Lung (tissue), 16 donors: Measurements from ENCODE around the gene ACOT12. TPM values are rescaled to one million over a fixed set of nuclear protein-coding genes. Genes with fewer than 3 reads are reported as not detected.

Source experiments
- ATAC-seq: fragments of 200-7000 bp; cut with Tn5 transposase; one replicate; pipeline ENCODE4 v1.9.1; 2020; ENCODE audit warnings: moderate number of reproducible peaks; ENCODE audit not compliant: insufficient read depth, low FRiP score
- DNase-seq, 3 donors: peaks; one replicate each; pipeline ENCODE4 v3.0.0-alpha.2; 2013 to 2017
- H3K27ac ChIP-seq, 2 donors: one replicate each; pipeline ENCODE4 v1.5.1; 2013; ENCODE audit warnings: mild to moderate bottlenecking in 2 of 2, moderate library complexity in 2 of 2, control low read depth in 1 of 2, inconsistent platforms in 1 of 2, low read depth in 1 of 2, low read length in 1 of 2
- H3K27me3 ChIP-seq, 3 donors: one replicate each; pipeline ENCODE4 v1.5.1; 2013; ENCODE audit warnings: low read length in 2 of 3; ENCODE audit not compliant: control insufficient read depth in 3 of 3, insufficient read depth in 3 of 3
- H3K36me3 ChIP-seq, 4 donors: one replicate each; pipeline ENCODE4 v1.5.1; 2013; ENCODE audit warnings: low read length in 4 of 4, mild to moderate bottlenecking in 1 of 4, moderate library complexity in 1 of 4; ENCODE audit not compliant: control insufficient read depth in 4 of 4, insufficient read depth in 4 of 4
- H3K4me1 ChIP-seq, 5 donors: one replicate each; pipeline ENCODE4 v1.5.1; 2013; ENCODE audit warnings: low read length in 5 of 5, mild to moderate bottlenecking in 2 of 5, moderate library complexity in 1 of 5; ENCODE audit not compliant: control insufficient read depth in 5 of 5, insufficient read depth in 5 of 5
- H3K4me3 ChIP-seq: one replicate; pipeline ENCODE4 v1.5.1; 2013; ENCODE audit warnings: mild to moderate bottlenecking, control low read depth, moderate library complexity
- H3K9ac ChIP-seq, 2 donors: one replicate each; pipeline ENCODE4 v1.5.1; 2013; ENCODE audit warnings: low read length in 2 of 2, control low read depth in 1 of 2; ENCODE audit not compliant: insufficient read depth in 1 of 2
- H3K9me3 ChIP-seq, 4 donors: one replicate each; pipeline ENCODE4 v1.5.1; 2013; ENCODE audit warnings: low read length in 3 of 4, mild to moderate bottlenecking in 1 of 4, moderate library complexity in 1 of 4; ENCODE audit not compliant: control insufficient read depth in 4 of 4, insufficient read depth in 3 of 4
- CTCF ChIP-seq: IDR thresholded peaks from 2 replicates; pipeline ENCODE4 v1.5.1; 2012; ENCODE audit warnings: mild to moderate bottlenecking; ENCODE audit errors: control extremely low read depth, extremely low read depth
- WGBS, 2 donors: extraction: QIAGEN DNeasy Blood & Tissue Kit; methylation state at CpG; one replicate each; pipeline ENCODE4 v1.1.7; 2013; 5-methylcytosine and 5-hydroxymethylcytosine counted together
- long read RNA-seq, 5 donors: transcript quantifications; one replicate each; lab custom pipeline, GENCODE V29; 2026
- polyA plus RNA-seq, 2 donors: library from polyadenylated mRNA; stranded (reverse); fragments of 200-250 nt; gene quantifications; one replicate each; pipeline ENCODE4 v1.2.1, GENCODE V29; 2013
- total RNA-seq, 2 donors: library from RNA; depleted of rRNA in 1 of 2; stranded (reverse); fragments of >200 nt in 1 of 2; gene quantifications; one replicate each; pipeline ENCODE4 v1.2.1, GENCODE V29; 2014 to 2021
- donor health status: control.
- donor health status: control.
- donor health status: Bipolar disorder and iron deficiency.
- donor health status: healthy.
- donor health status: DM: yes; HTN: yes; CAD: no.

ACOT12 gene
- total RNA-seq (not detected), polyA plus RNA-seq (not detected)
- long read RNA-seq, donor 1 = 0 reads
- long read RNA-seq, donor 2 = 0 reads
- long read RNA-seq, donor 3 = 0 reads
- long read RNA-seq, donor 4 = 0 reads
- long read RNA-seq, donor 5 = 0 reads

DNA sequence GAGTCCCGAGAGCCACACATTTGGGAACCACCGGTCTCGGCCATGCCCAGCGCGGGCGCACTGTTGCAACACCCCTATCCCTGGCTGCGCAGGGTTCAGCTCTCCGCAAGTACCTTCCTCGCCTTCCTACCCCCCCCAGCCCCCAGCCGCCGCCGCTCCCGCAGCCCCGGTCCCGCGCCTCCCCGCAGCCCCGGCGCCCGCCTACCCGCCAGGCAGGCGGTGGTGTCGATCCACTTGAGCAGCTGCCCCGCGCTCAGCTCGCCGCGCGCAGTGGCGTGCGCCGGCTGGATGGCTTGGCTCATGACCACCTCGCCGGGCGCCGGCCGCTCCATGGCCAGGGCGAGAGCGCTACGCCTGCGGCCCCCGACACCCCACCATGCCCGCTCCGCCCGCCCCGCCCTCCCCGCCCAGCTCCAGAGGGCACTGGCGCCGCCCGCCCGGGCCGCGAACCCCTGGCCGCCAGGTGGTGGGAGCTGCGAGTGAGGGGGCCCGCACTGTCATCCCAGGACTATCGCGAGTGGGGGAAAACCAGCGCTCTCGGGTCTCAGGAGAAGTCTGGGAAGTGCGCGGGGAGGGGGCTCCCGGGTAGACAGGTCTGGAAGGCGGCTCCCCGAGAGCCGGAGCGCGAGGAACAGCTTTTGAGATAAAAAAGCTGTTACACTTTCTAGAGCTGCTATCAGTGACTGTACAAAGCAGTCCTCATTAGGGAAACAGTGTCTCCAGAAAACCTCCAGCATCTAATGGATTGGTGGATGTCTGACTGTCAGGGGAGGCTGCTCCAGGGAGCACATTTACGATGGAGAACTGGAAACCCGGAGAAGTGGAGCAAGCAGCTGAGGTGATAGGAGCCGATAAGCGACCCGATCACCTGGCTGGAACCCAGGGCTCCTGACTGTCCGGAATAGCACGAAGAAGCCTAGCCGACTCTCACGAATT is at the start of gene ACOT12:
TSS of gene ACOT12 (minus strand) at position 352 of the 936 bp plus-strand sequence. CDS start at position 332, 20 bp downstream.
- Histone ChIP-seq H3K9me3 (peaks cover 0 to 3% (median 1%) of the 10 kb centered on the region in 4 donors), H3K27ac (no peak within 1 kb of the TSS), H3K36me3 (no peaks in the 10 kb centered on the region), H3K4me3 (no peak within 1 kb of the TSS), H3K4me1 (peaks cover 0 to 9% (median 5%) of the 10 kb centered on the region in 5 donors), H3K27me3 (peaks cover 0 to 2% (median 0%) of the 10 kb centered on the region in 3 donors), H3K9ac (no peak within 1 kb of the TSS)
- no peak for ATAC-seq
- peak; percentile 54 to 65 (median 64) for DNase-seq
- no peak for TF ChIP-seq CTCF
- 5 to 6% methylated on average over 71 to 77 of the region's 77 CpGs for WGBS, 2 donors

DNA sequence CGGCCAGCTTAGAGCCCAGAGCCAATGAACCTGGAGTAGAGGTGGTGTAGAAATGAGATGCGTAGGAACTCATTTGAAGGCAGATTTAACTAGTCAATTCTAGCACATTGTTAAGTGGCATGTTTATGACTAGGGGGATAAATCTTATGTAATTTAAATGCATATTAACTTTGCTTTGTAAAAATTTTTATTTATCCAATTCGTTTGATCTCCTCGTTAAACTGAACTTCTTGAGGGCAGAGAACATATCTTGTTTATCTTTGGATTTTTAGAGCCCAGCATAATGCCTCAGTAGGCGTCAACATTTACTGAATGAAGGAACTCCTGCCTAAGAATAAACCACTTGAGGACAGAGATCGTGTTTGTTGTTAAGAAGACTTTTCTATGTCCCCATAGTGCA is 41.1 kb upstream of the ACOT12 start:
- no peaks in the 10 kb centered on the region for H3K4me1 ChIP-seq
- peaks cover 0 to 4% (median 3%) of the 10 kb centered on the region in 4 donors for H3K36me3 ChIP-seq
- 83 to 86% methylated on average over 6 of the region's 6 CpGs for WGBS, 2 donors
- H3K27ac ChIP-seq = no peak overlapping the region
- no peak for TF ChIP-seq CTCF
- no peaks in the 10 kb centered on the region for H3K9me3 ChIP-seq
- DNase-seq = no peak
- H3K4me3 ChIP-seq = no peak overlapping the region
- no peak overlapping the region for H3K9ac ChIP-seq
- H3K27me3 ChIP-seq = no peaks in the 10 kb centered on the region
- no peak for ATAC-seq

GRCh38 chr5:81429985-81430384 is 36.1 kb upstream of the ACOT12 start:
- Histone ChIP-seq H3K36me3 (peaks cover 0 to 6% (median 2%) of the 10 kb centered on the region in 4 donors), H3K9ac (no peak overlapping the region), H3K9me3 (no peaks in the 10 kb centered on the region), H3K4me3 (no peak overlapping the region), H3K4me1 (peaks cover 0 to 16% (median 9%) of the 10 kb centered on the region in 5 donors), H3K27me3 (no peaks in the 10 kb centered on the region), H3K27ac (no peak overlapping the region)
- no peak for TF ChIP-seq CTCF
- ATAC-seq (no peak), DNase-seq (no peak)
